ENCODE data around the gene FAM193B.

GRCh38 chr5:177524941-177525655 lies 29.3 kb downstream of the FAM193B start:
- no peak for TF ChIP-seq SNAPC5 (CRISPR knock-in tag; IDR thresholded peaks at IDR 0.05; ENCODE audit: borderline replicate concordance)
- no peak for TF ChIP-seq SALL1 (CRISPR knock-in tag; IDR thresholded peaks at IDR 0.05)
- no peak for TF ChIP-seq MXD4 (CRISPR knock-in tag; IDR thresholded peaks at IDR 0.05)
- no peak for TF ChIP-seq CTCF (CRISPR knock-in tag; IDR thresholded peaks at IDR 0.05)
- TF ChIP-seq RNF2 (conservative IDR thresholded peaks at IDR 0.05; ENCODE audit: low read depth): no peak
